CD14-positive monocyte (primary cell): ENCODE measurements around the gene WFDC6. TPM values are rescaled to one million over a fixed set of nuclear protein-coding genes. Genes with fewer than 3 reads are reported as not detected.

Source experiments
- DNase-seq, 3 donors: peaks; one replicate each; pipeline ENCODE4 v3.0.0-alpha.2; 2011 to 2022
- H2AFZ ChIP-seq: 2 replicates; pipeline ENCODE4 v1.6.0; 2012; ENCODE audit warnings: mild to moderate bottlenecking, low read depth, low read length, inconsistent platforms; ENCODE audit not compliant: insufficient read depth, poor library complexity, severe bottlenecking
- H3K27ac ChIP-seq, 2 donors: 1 replicate in 1 of 2; 2 replicates in 1 of 2; pipeline ENCODE4 v1.5.1; 2012 to 2013; ENCODE audit warnings: low read length in 2 of 2, control low read depth in 1 of 2, inconsistent platforms in 1 of 2, low read depth in 1 of 2, mild to moderate bottlenecking in 1 of 2
- H3K27me3 ChIP-seq, 2 donors: one replicate each; pipeline versions ENCODE4 v1.6.0 to v1.6.1; 2011 to 2013; ENCODE audit warnings: low read length in 2 of 2; ENCODE audit not compliant: control insufficient read depth in 2 of 2, insufficient read depth in 2 of 2
- H3K36me3 ChIP-seq, 2 donors: replicated peaks in 1 of 2; 1 replicate in 1 of 2; 2 replicates in 1 of 2; pipeline versions ENCODE4 v1.5.1 to v1.6.1; 2012 to 2013; ENCODE audit warnings: low read length in 2 of 2, control low read depth in 1 of 2, inconsistent platforms in 1 of 2, mild to moderate bottlenecking in 1 of 2; ENCODE audit not compliant: insufficient read depth in 2 of 2, control insufficient read depth in 1 of 2
- H3K4me1 ChIP-seq, 2 donors: 1 replicate in 1 of 2; 2 replicates in 1 of 2; pipeline versions ENCODE4 v1.5.1 to v1.6.1; 2012 to 2013; ENCODE audit warnings: low read length in 2 of 2, control low read depth in 1 of 2, inconsistent platforms in 1 of 2, mild to moderate bottlenecking in 1 of 2, moderate library complexity in 1 of 2; ENCODE audit not compliant: insufficient read depth in 2 of 2, control insufficient read depth in 1 of 2
- H3K4me2 ChIP-seq: replicated peaks from 2 replicates; pipeline ENCODE3; 2012; ENCODE audit warnings: low read length, moderate library complexity, mild to moderate bottlenecking; ENCODE audit not compliant: poor library complexity, severe bottlenecking; ENCODE audit errors: extremely low read depth
- H3K4me3 ChIP-seq, 3 experiments: fragments of 200-600 bp in 1 of 3; sonication (generic) in 1 of 3; replicated peaks in 1 of 3; 1 replicate in 2 of 3; 2 replicates in 1 of 3; pipeline ENCODE4 v1.5.1; 2011 to 2013; ENCODE audit warnings: low read length in 3 of 3, mild to moderate bottlenecking in 3 of 3, control low read depth in 2 of 3, low read depth in 2 of 3, inconsistent platforms in 1 of 3, moderate library complexity in 1 of 3
- H3K79me2 ChIP-seq: 2 replicates; pipeline ENCODE4 v1.6.0; 2012; ENCODE audit warnings: mild to moderate bottlenecking, control low read depth, inconsistent platforms, low read length, moderate library complexity; ENCODE audit not compliant: insufficient read depth
- H3K9ac ChIP-seq: 2 replicates; pipeline ENCODE4 v1.6.0; 2017; ENCODE audit warnings: low read length, mild to moderate bottlenecking; ENCODE audit not compliant: insufficient read depth, poor library complexity, severe bottlenecking
- H3K9me3 ChIP-seq, 2 donors: replicated peaks in 1 of 2; 1 replicate in 1 of 2; 2 replicates in 1 of 2; pipeline versions ENCODE4 v1.5.1 to v1.6.1; 2012 to 2013; ENCODE audit warnings: low read length in 2 of 2, control low read depth in 1 of 2; ENCODE audit not compliant: control insufficient read depth in 1 of 2, insufficient read depth in 1 of 2
- H4K20me1 ChIP-seq: 2 replicates; pipeline ENCODE4 v1.6.0; 2012; ENCODE audit warnings: mild to moderate bottlenecking, low read length, control low read depth, moderate library complexity; ENCODE audit not compliant: insufficient read depth
- H3K27ac Mint-ChIP-seq, 7 donors: one replicate each; pipeline ENCODE4 v1.8.0; 2020; ENCODE audit warnings: mild to moderate bottlenecking in 7 of 7, mixed read lengths in 7 of 7, moderate library complexity in 6 of 7, inconsistent platforms in 2 of 7
- H3K27me3 Mint-ChIP-seq, 3 donors: one replicate each; pipeline ENCODE4 v1.8.0; 2021 to 2022; ENCODE audit warnings: low read depth in 3 of 3, mild to moderate bottlenecking in 3 of 3, mixed read lengths in 3 of 3, moderate library complexity in 3 of 3, inconsistent platforms in 1 of 3
- H3K36me3 Mint-ChIP-seq, 2 donors: one replicate each; pipeline ENCODE4 v1.8.0; 2020; ENCODE audit warnings: mixed read lengths in 2 of 2, inconsistent platforms in 1 of 2, mild to moderate bottlenecking in 1 of 2
- H3K4me1 Mint-ChIP-seq: one replicate; pipeline ENCODE4 v1.8.0; 2020; ENCODE audit warnings: mild to moderate bottlenecking, mixed read lengths
- H3K4me3 Mint-ChIP-seq, 2 donors: one replicate each; pipeline ENCODE4 v1.8.0; 2020; ENCODE audit warnings: mild to moderate bottlenecking in 2 of 2, mixed read lengths in 2 of 2, moderate library complexity in 1 of 2
- H3K9me3 Mint-ChIP-seq, 7 donors: one replicate each; pipeline ENCODE4 v1.8.0; 2020 to 2022; ENCODE audit warnings: mixed read lengths in 7 of 7, mild to moderate bottlenecking in 6 of 7, moderate library complexity in 6 of 7, inconsistent platforms in 2 of 7
- CTCF ChIP-seq: fragments of 200-600 bp; IDR thresholded peaks from one replicate; pipeline ENCODE4 v1.8.0; 2022; ENCODE audit warnings: antibody characterized with exemption, mild to moderate bottlenecking
- WGBS: methylation state at CpG from one replicate; pipeline ENCODE4 v1.1.5; 2013; ENCODE audit warnings: missing lambda C conversion rate; ENCODE audit not compliant: insufficient coverage; 5-methylcytosine and 5-hydroxymethylcytosine counted together
- intact Hi-C, 2 donors: fragments of 100-400 bp; cut with micrococcal nuclease; formaldehyde crosslinking; loops; one replicate each; pipeline versions ENCODE4 v1.15.0 to v1.15.1; 2023
- polyA plus RNA-seq, 3 donors: library from polyadenylated mRNA; depleted of rRNA in 1 of 3; unstranded in 2 of 3; stranded (reverse) in 1 of 3; fragments of 300-500 nt in 2 of 3; fragments of >200 nt in 1 of 3; fragmentation: Illumina TruSeq in 2 of 3; gene quantifications; 1 replicate in 2 of 3; 2 replicates in 1 of 3; pipeline ENCODE4 v1.2.3, GENCODE V29; 2012 to 2021

WFDC6 gene
- polyA plus RNA-seq, 3 donors, result not detected

DNA sequence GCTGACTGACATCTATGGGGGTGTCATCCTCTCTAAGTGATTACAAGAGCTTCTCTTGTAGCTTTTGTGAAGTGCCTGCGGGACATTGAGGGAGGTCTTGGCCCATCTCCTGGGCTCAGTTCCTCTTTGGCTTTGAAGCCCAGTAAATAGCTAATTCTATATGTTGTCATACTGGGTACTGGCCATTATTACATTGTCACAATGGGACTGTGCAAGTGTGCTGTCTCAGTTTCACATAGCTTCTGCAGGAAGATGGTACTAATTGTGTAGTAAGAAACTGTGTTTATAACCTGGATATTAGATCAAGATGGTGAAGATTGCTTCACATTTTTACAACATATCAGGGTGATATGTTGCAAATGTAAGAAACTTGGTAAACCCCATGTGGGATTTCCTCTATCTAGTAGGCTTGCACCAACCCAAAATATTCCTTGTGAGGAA lies 43.8 kb downstream of the WFDC6 start:
- intact Hi-C loops, result no loop called here
- Histone ChIP-seq H3K27ac (peak overlapping the region; percentile 66 to 68), H2AFZ (no peak overlapping the region)

DNA sequence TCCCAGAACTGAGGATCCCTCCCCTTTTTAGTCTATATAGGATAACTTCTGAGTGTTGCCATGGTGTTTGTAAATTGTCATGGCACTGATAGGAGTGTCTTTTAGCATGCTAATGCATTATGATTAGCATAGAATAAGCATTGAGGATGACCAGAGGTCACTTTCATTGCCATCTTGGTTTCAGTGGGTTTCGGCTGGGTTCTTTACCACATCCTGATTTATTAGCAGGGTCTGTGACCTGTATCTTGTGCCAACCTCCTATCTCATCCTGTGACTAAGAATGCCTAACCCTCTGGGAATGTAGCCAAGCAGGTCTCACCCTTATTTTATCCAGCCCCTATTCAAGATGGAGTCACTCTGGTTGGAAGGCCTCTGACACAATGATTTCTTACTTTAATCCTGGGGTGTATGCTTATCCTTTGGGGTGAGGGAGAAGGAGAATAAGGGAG lies 50.2 kb downstream of the WFDC6 start:
- intact Hi-C loops, result no loop called here
- Mint-ChIP-seq H3K27ac (no peak overlapping the region), H3K4me3 (no peak overlapping the region), H3K36me3 (no peaks in the 10 kb centered on the region), H3K4me1 (peaks cover under 1% of the 10 kb centered on the region), H3K9me3 (peaks cover 0 to 3% (median 0%) of the 10 kb centered on the region in 7 donors), H3K27me3 (peaks cover 18 to 42% (median 26%) of the 10 kb centered on the region in 3 donors)
- H3K4me1 ChIP-seq, result no peaks in the 10 kb centered on the region
- no peaks in the 10 kb centered on the region for H3K36me3 ChIP-seq
- H4K20me1 ChIP-seq, result no peaks in the 10 kb centered on the region
- H3K4me2 ChIP-seq, result no peak overlapping the region
- no peaks in the 10 kb centered on the region for H3K9me3 ChIP-seq
- H3K27me3 ChIP-seq, result peaks cover 3 to 17% of the 10 kb centered on the region in 2 donors
- no peak overlapping the region for H2AFZ ChIP-seq
- H3K79me2 ChIP-seq, result no peaks in the 10 kb centered on the region
- no peak for TF ChIP-seq CTCF
- no peak for DNase-seq
- H3K4me3 ChIP-seq, result no peak overlapping the region
- WGBS, result no CpG with 5 or more reads among the region's 1 CpG
- no peak overlapping the region for H3K9ac ChIP-seq
- H3K27ac ChIP-seq, result no peak overlapping the region

More for the DNA sequence above, 43.8 kb downstream of the WFDC6 start:
- H3K27me3 ChIP-seq, result peaks cover 0 to 10% of the 10 kb centered on the region in 2 donors
- Mint-ChIP-seq H3K27me3 (peaks cover 12 to 26% (median 19%) of the 10 kb centered on the region in 3 donors), H3K9me3 (peaks cover 0 to 3% (median 0%) of the 10 kb centered on the region in 7 donors), H3K27ac (peak overlapping the region in 6 of 7 donors; percentile 46 to 83 (median 62)), H3K36me3 (no peaks in the 10 kb centered on the region), H3K4me3 (peak overlapping the region in 1 of 2 donors; percentile 15), H3K4me1 (peaks cover 30% of the 10 kb centered on the region)
- TF ChIP-seq CTCF, result no peak
- no peaks in the 10 kb centered on the region for H3K36me3 ChIP-seq
- no peaks in the 10 kb centered on the region for H3K9me3 ChIP-seq
- peak; percentile 48 to 87 (median 63) for DNase-seq
- peaks cover 20 to 23% of the 10 kb centered on the region in 2 donors for H3K4me1 ChIP-seq
- no peaks in the 10 kb centered on the region for H3K79me2 ChIP-seq
- peak overlapping the region; percentile 20 for H3K4me2 ChIP-seq
- no peaks in the 10 kb centered on the region for H4K20me1 ChIP-seq
- no peak overlapping the region for H3K9ac ChIP-seq
- WGBS, result no CpG with 5 or more reads among the region's 1 CpG
- peak overlapping the region in 1 of 3 experiments; percentile 10 for H3K4me3 ChIP-seq
